ENCODE results near the gene CCDC196.

GRCh38 chr14:66443785-66444184 is 42.4 kb upstream of the CCDC196 start:
- no peak for TF ChIP-seq CEBPB (IDR thresholded peaks at IDR 0.05; ENCODE audit: low read depth, low read length)
- TF ChIP-seq POLR2A (IDR thresholded peaks at IDR 0.05; ENCODE audit: low read depth, low read length): no peak
- no peak for TF ChIP-seq CTCF (conservative IDR thresholded peaks at IDR 0.05; ENCODE audit: low read depth, low read length)
- TF ChIP-seq USF2 (IDR thresholded peaks at IDR 0.05; ENCODE audit: low read depth, low read length): no peak
- TF ChIP-seq RAD21 (IDR thresholded peaks at IDR 0.05; ENCODE audit: low read length): no peak
- TF ChIP-seq RFX5 (IDR thresholded peaks at IDR 0.05; ENCODE audit: low read depth, low read length): no peak
- no peak for TF ChIP-seq FOS (IDR thresholded peaks at IDR 0.05; ENCODE audit: low read depth, low read length)
